ENCODE measurements around the gene CDC7. TPM values are rescaled to one million over a fixed set of nuclear protein-coding genes. Genes with fewer than 3 reads are reported as not detected.

The CDC7 gene
- total RNA-seq, 1 experiment from 2014 or later, result 41.6 TPM

DNA sequence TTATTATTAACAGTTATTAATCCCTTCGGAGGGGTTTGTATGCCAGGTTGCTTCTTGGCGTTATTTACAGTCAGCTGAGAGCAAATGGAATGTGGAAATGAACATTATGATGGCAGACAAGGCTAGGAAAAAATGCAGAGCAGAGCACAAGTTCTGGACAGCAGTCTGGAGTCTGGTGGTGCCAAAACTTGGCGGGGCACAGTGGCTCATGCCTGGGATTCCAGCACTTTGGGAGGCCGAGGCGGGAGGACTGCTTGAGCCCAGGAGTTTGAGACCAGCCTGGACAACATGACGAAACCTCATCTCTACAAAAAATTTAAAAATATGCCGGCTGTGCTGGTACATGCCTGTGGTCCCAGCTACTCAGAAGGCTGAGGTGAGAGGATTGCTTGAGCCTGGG, 67.6 kb downstream of the CDC7 start:
- no peak overlapping the region for H2AFZ ChIP-seq (ENCODE audit: low read length)
- WGBS (ENCODE audit: extremely low coverage, insufficient read length, low lambda C conversion rate), result no CpG with 5 or more reads among the region's 7 CpGs
- no peak overlapping the region for H3K27ac ChIP-seq (ENCODE audit: insufficient read length, low read depth, low read length)
- H2BK20ac ChIP-seq (ENCODE audit: low read depth, low read length, poor library complexity, severe bottlenecking), result no peak overlapping the region
- Mint-ChIP-seq H3K27ac (no peak overlapping the region), H3K9me3 (peaks cover 11% of the 10 kb centered on the region in 2 experiments), H3K27me3 (ENCODE audit: low read depth) (peaks cover 3% of the 10 kb centered on the region), H3K36me3 (ENCODE audit: insufficient read depth in 1 of 3, low read depth in 3 of 3) (peaks cover 6 to 9% (median 6%) of the 10 kb centered on the region in 3 experiments; a peak in 6 of 7 replicates), H3K4me1 (peaks cover 12 to 19% of the 10 kb centered on the region in 2 experiments), H3K4me3 (no peak overlapping the region)
- H2BK120ac ChIP-seq (ENCODE audit: low read depth, low read length, poor library complexity, severe bottlenecking), result no peak overlapping the region
- no peak overlapping the region for H4K8ac ChIP-seq (replicated peaks; ENCODE audit: insufficient read length, low read depth, low read length)
- H3K4me2 ChIP-seq (ENCODE audit: insufficient read depth, insufficient read length, low read length), result no peak overlapping the region
- no peak overlapping the region for H3K23ac ChIP-seq (ENCODE audit: insufficient read length, low read depth, low read length)
- H3K79me2 ChIP-seq (ENCODE audit: insufficient read depth, low read length), result no peaks in the 10 kb centered on the region
- no peaks in the 10 kb centered on the region for H3K79me1 ChIP-seq (ENCODE audit: insufficient read depth, low read depth, low read length, poor library complexity, severe bottlenecking)
- no peak overlapping the region for H4K5ac ChIP-seq (ENCODE audit: insufficient read length, low read depth, low read length)
- H3K56ac ChIP-seq (ENCODE audit: insufficient read length, low read depth, low read length), result no peak overlapping the region
- H3K23me2 ChIP-seq (ENCODE audit: insufficient read length, low read depth, low read length, poor library complexity, severe bottlenecking), result no peaks in the 10 kb centered on the region
- no peaks in the 10 kb centered on the region for H4K20me1 ChIP-seq (ENCODE audit: control insufficient read depth, insufficient read depth, insufficient read length)
- H3K18ac ChIP-seq (ENCODE audit: insufficient read length, low read depth, low read length), result no peak overlapping the region
- no peak overlapping the region for H3K9ac ChIP-seq (ENCODE audit: extremely low read depth, insufficient read length, low read length)
- H3K14ac ChIP-seq (ENCODE audit: insufficient read depth, low read length), result no peak overlapping the region
- H3K27me3 ChIP-seq (ENCODE audit: insufficient read depth, low read length), result no peaks in the 10 kb centered on the region
- no peak overlapping the region for H2BK12ac ChIP-seq (ENCODE audit: insufficient read length, low read depth, low read length)
- no peak overlapping the region for H2BK5ac ChIP-seq (ENCODE audit: insufficient read length, low read length)
- no peak overlapping the region for H2AK5ac ChIP-seq (ENCODE audit: insufficient read length, low read length)
- no peak overlapping the region for H2BK15ac ChIP-seq (ENCODE audit: low read depth, low read length)
- DNase-seq, result no peak
- TF ChIP-seq, protein P1, sequence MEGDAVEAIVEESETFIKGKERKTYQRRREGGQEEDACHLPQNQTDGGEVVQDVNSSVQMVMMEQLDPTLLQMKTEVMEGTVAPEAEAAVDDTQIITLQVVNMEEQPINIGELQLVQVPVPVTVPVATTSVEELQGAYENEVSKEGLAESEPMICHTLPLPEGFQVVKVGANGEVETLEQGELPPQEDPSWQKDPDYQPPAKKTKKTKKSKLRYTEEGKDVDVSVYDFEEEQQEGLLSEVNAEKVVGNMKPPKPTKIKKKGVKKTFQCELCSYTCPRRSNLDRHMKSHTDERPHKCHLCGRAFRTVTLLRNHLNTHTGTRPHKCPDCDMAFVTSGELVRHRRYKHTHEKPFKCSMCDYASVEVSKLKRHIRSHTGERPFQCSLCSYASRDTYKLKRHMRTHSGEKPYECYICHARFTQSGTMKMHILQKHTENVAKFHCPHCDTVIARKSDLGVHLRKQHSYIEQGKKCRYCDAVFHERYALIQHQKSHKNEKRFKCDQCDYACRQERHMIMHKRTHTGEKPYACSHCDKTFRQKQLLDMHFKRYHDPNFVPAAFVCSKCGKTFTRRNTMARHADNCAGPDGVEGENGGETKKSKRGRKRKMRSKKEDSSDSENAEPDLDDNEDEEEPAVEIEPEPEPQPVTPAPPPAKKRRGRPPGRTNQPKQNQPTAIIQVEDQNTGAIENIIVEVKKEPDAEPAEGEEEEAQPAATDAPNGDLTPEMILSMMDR (conservative IDR thresholded peaks at IDR 0.05), result no peak
- H3K4ac ChIP-seq (ENCODE audit: low read depth, low read length), result no peak overlapping the region
- H3T11ph ChIP-seq (ENCODE audit: low read length), result no peak overlapping the region
- H3K4me1 ChIP-seq (ENCODE audit: insufficient read depth, low read length), result no peaks in the 10 kb centered on the region
- H3K9me3 ChIP-seq (ENCODE audit: control insufficient read depth, low read depth, low read length), result no peaks in the 10 kb centered on the region
- H4K91ac ChIP-seq (ENCODE audit: insufficient read length, low read depth, low read length), result no peak overlapping the region
